HepG2 (cell line): Measurements from ENCODE around the gene DNMT1. TPM values are rescaled to one million over a fixed set of nuclear protein-coding genes. Genes with fewer than 3 reads are reported as not detected.

ENCODE experiments used
- ATAC-seq: fragments of 200-7000 bp; cut with Tn5 transposase; 3 replicates; pipeline ENCODE4 v1.9.1; 2020; ENCODE audit warnings: mild to moderate bottlenecking, moderate library complexity
- BruUV-seq: library from RNA; stranded (reverse); fragments of 400-500 nt; replicated peaks from 2 replicates; lab custom pipeline; 2021; lab: Mats Ljungman, UMichigan
- CTCF ChIA-PET: fragments of 300-600 bp; formaldehyde crosslinking; extraction: SDS; loops from one replicate; lab custom pipeline; 2021; ENCODE audit warnings: low total read pairs, inconsistent platforms, low intra/inter-chr PET ratio; lab: Yijun Ruan, JAX
- POLR2A ChIA-PET: fragments of 350-600 bp; sonication (Branson Sonifier 250); formaldehyde crosslinking; loops from one replicate; lab custom pipeline; 2020; ENCODE audit warnings: antibody characterized with exemption, inconsistent platforms; lab: Yijun Ruan, JAX
- DNase-seq: peaks from one replicate; pipeline ENCODE4 v3.0.0-alpha.2; 2015; ENCODE audit warnings: low spot score
- FAIRE-seq: peaks from 3 replicates; lab custom pipeline; 2011; peaks lifted over from hg19 to GRCh38; lab: Jason Lieb, UNC
- H2AFZ ChIP-seq: one replicate; pipeline ENCODE4 v1.6.1; 2011; ENCODE audit warnings: low read length, inconsistent platforms
- H3K27ac ChIP-seq: fragments of 300-600 bp; 3 replicates; pipeline ENCODE4 v1.8.0; 2011; ENCODE audit warnings: mixed run types, mild to moderate bottlenecking, mixed read lengths, low read length, inconsistent platforms; ENCODE audit not compliant: insufficient read depth; ENCODE audit errors: extremely low read length
- H3K27me3 ChIP-seq, 2 experiments: fragments of 200-600 bp in 1 of 2; 2 replicates in 1 of 2; 3 replicates in 1 of 2; pipeline versions ENCODE4 v1.6.0 to v1.8.0; 2011; ENCODE audit warnings: low read length in 2 of 2, mild to moderate bottlenecking in 2 of 2, moderate library complexity in 2 of 2, inconsistent platforms in 1 of 2; ENCODE audit not compliant: insufficient read depth in 2 of 2, control insufficient read depth in 1 of 2
- H3K36me3 ChIP-seq, 2 experiments: fragments of 200-600 bp in 1 of 2; replicated peaks in 1 of 2; 2 replicates in 1 of 2; 3 replicates in 1 of 2; pipeline versions ENCODE4 v1.5.1 to v1.8.0; 2011; ENCODE audit warnings: low read length in 2 of 2, inconsistent platforms in 1 of 2; ENCODE audit not compliant: insufficient read depth in 2 of 2, control insufficient read depth in 1 of 2
- H3K4me1 ChIP-seq: 2 replicates; pipeline ENCODE4 v1.5.1; 2012; ENCODE audit warnings: low read length, inconsistent platforms; ENCODE audit not compliant: insufficient read depth
- H3K4me2 ChIP-seq: 2 replicates; pipeline ENCODE4 v1.6.0; 2011; ENCODE audit warnings: low read depth, low read length, inconsistent platforms
- H3K4me3 ChIP-seq, 3 experiments: fragments of 200-600 bp in 1 of 3; sonication (generic), shearing (Covaris generic) in 1 of 3; replicated peaks in 1 of 3; 2 replicates each; pipeline ENCODE4 v1.5.1; 2011 to 2016; ENCODE audit warnings: low read length in 3 of 3, inconsistent platforms in 2 of 3, low read depth in 2 of 3, mild to moderate bottlenecking in 2 of 3, control low read depth in 1 of 3, mixed read lengths in 1 of 3; ENCODE audit not compliant: insufficient read depth in 1 of 3
- H3K79me2 ChIP-seq: one replicate; pipeline ENCODE4 v1.6.1; 2011; ENCODE audit warnings: low read length, inconsistent platforms; ENCODE audit not compliant: insufficient read depth
- H3K9ac ChIP-seq: 2 replicates; pipeline ENCODE4 v1.6.0; 2011; ENCODE audit warnings: mild to moderate bottlenecking, low read depth, low read length, inconsistent platforms; ENCODE audit not compliant: insufficient read depth
- H3K9me3 ChIP-seq: 2 replicates; pipeline ENCODE4 v1.5.1; 2012; ENCODE audit warnings: mild to moderate bottlenecking, low read length
- H4K20me1 ChIP-seq: 2 replicates; pipeline ENCODE4 v1.6.0; 2011; ENCODE audit warnings: inconsistent platforms, mild to moderate bottlenecking, low read length, moderate library complexity; ENCODE audit not compliant: insufficient read depth
- ARID2 ChIP-seq: sonication (generic); formaldehyde crosslinking; IDR thresholded peaks from 2 replicates; pipeline ENCODE4 v1.8.1; 2022; ENCODE audit warnings: mild to moderate bottlenecking, missing genetic modification reagents, borderline replicate concordance
- HNF4A ChIP-seq: sonication (generic); formaldehyde crosslinking; IDR thresholded peaks from 2 replicates; pipeline ENCODE4 v1.4.0; 2020; ENCODE audit warnings: missing genetic modification reagents
- HNF4G ChIP-seq, 2 experiments: sonication (generic) in 1 of 2; formaldehyde crosslinking in 1 of 2; IDR thresholded peaks; 2 replicates each; pipeline versions ENCODE4 v1.4.0 to v1.6.1; 2011 to 2020; ENCODE audit warnings: borderline replicate concordance in 2 of 2, low read depth in 2 of 2, mild to moderate bottlenecking in 2 of 2, low read length in 1 of 2, missing genetic modification reagents in 1 of 2, moderate library complexity in 1 of 2
- KLF12 ChIP-seq: sonication (generic); formaldehyde crosslinking; IDR thresholded peaks from 2 replicates; pipeline ENCODE4 v1.4.0; 2020; ENCODE audit warnings: missing genetic modification reagents, borderline replicate concordance
- MLXIP ChIP-seq: sonication (generic); formaldehyde crosslinking; IDR thresholded peaks from 2 replicates; pipeline ENCODE4 v1.9.0; 2021; ENCODE audit warnings: missing genetic modification reagents, borderline replicate concordance
- NBN ChIP-seq: fragments of 450-650 bp; conservative IDR thresholded peaks from 2 replicates; pipeline ENCODE4 v1.6.1; 2017
- NR2F2 ChIP-seq: IDR thresholded peaks from 2 replicates; pipeline ENCODE4 v1.6.1; 2012; ENCODE audit warnings: low read depth, inconsistent platforms, borderline replicate concordance
- PAXIP1 ChIP-seq: sonication (generic); formaldehyde crosslinking; conservative IDR thresholded peaks from 2 replicates; pipeline ENCODE4 v1.4.0; 2020; ENCODE audit warnings: mild to moderate bottlenecking, missing genetic modification reagents, moderate library complexity
- PLRG1 ChIP-seq: fragments of 450-650 bp; conservative IDR thresholded peaks from 2 replicates; pipeline ENCODE4 v1.6.1; 2016
- TBX2 ChIP-seq: sonication (generic); formaldehyde crosslinking; IDR thresholded peaks from 2 replicates; pipeline ENCODE4 v1.5.0; 2020; ENCODE audit warnings: missing genetic modification reagents, mild to moderate bottlenecking, borderline replicate concordance
- ZFAT ChIP-seq: sonication (generic); formaldehyde crosslinking; conservative IDR thresholded peaks from 2 replicates; pipeline ENCODE4 v1.8.1; 2023; ENCODE audit warnings: missing genetic modification reagents, inconsistent platforms
- ZNF143 ChIP-seq: sonication (generic); formaldehyde crosslinking; IDR thresholded peaks from 2 replicates; pipeline ENCODE4 v1.4.0; 2020; ENCODE audit warnings: missing genetic modification reagents
- ZNF232 ChIP-seq: sonication (generic); formaldehyde crosslinking; IDR thresholded peaks from 2 replicates; pipeline ENCODE4 v1.4.0; 2020; ENCODE audit warnings: missing genetic modification reagents, borderline replicate concordance
- ZNF672 ChIP-seq: sonication (generic); formaldehyde crosslinking; IDR thresholded peaks from 2 replicates; pipeline ENCODE4 v1.8.1; 2022; ENCODE audit warnings: missing genetic modification reagents
- WGBS: methylation state at CpG from one replicate; pipeline ENCODE4 v1.1.6; 2017; ENCODE audit warnings: low lambda C conversion rate; 5-methylcytosine and 5-hydroxymethylcytosine counted together
- in situ Hi-C: cut with HindIII; loops from 2 replicates; pipeline ENCODE4 v1.10.0; 2017; ENCODE audit warnings: low pct_unique_long_range_greater_than_20kb; ENCODE audit not compliant: extremely low pct_ligation_motif_present
- intact Hi-C: fragments of 100-400 bp; cut with micrococcal nuclease; formaldehyde crosslinking; loops from one replicate; pipeline ENCODE4 v1.10.0; 2022; ENCODE audit not compliant: unreplicated experiment
- polyA plus RNA-seq, 8 experiments: library from polyadenylated mRNA; depleted of rRNA in 3 of 8; stranded (reverse) in 7 of 8; unstranded in 1 of 8; fragments of >200 nt; fragmentation: Illumina TruSeq in 4 of 8; extraction: Trizol in 4 of 8; gene quantifications; 2 replicates each; pipeline versions ENCODE4 v1.2.1 to v1.2.3, GENCODE V29; 2011 to 2016; ENCODE audit warnings: low read depth in 4 of 8, missing spikeins in 1 of 8, mixed read lengths in 1 of 8; ENCODE audit not compliant: insufficient read depth in 1 of 8
- total RNA-seq, 5 experiments: library from RNA; depleted of rRNA; stranded (reverse); fragments of >200 nt; fragmentation: Illumina TruSeq; extraction: Trizol; gene quantifications; 2 replicates each; pipeline ENCODE4 v1.2.3, GENCODE V29; 2016; ENCODE audit warnings: low read depth in 1 of 5
- TF ChIP-seq, protein P1 (sequence below): sonication (generic); formaldehyde crosslinking; IDR thresholded peaks from 2 replicates; pipeline ENCODE4 v1.5.1; 2020; ENCODE audit warnings: mild to moderate bottlenecking, missing genetic modification reagents, borderline replicate concordance

Gene DNMT1
- total and polyA plus RNA-seq, 2 of the 13 experiments (the other 11 are each of a cell fraction or from before 2014, with no cell fraction given): 31.2 to 91.1 TPM

- TF ChIP-seq HNF4G (IDR thresholded peaks at IDR 0.05; ENCODE audit: borderline replicate concordance, low read depth, low read length): 0 out of 2 replicates have a peak, but pooled peaks have one; percentile 0
- 0 out of 2 replicates have a peak, but pooled peaks have one; percentile 32 for TF ChIP-seq HNF4G (CRISPR knock-in tag; IDR thresholded peaks at IDR 0.05; ENCODE audit: borderline replicate concordance, low read depth)
- TF ChIP-seq MLXIP (CRISPR knock-in tag): no peak
- 0 out of 2 replicates have a peak, but pooled peaks have one; percentile 45 for TF ChIP-seq KLF12
- peak; percentile 63 for TF ChIP-seq TBX2
Measured at GRCh38 chr19:10194500-10195198, at the start of gene DNMT1 (continued).

DNA sequence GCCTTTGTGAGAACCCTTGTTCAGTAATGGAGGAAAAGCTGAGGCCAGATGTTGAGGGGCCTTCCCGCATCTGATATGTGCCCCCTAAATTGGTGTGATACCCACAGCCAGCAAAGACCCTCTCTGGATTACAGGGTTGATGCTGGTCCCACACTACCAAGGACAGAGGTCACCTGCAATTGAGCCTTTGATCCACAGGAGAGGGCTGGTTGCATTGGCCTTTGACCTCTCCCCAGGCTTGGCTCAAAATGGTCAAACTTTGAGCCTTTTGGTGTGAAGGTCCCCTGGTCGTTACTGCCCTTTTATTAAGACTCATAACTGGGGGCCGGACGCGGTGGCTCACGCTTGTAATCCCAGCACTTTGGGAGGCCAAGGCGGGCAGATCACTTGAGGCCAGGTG is 48.9 kb upstream of the DNMT1 start:
- in situ Hi-C loops: no loop called here
- BruUV-seq: no TSS peak
- Histone ChIP-seq H3K27ac (no peak overlapping the region), H2AFZ (no peak overlapping the region), H3K4me3 (no peak overlapping the region), H3K27me3 (no peaks in the 10 kb centered on the region), H3K4me1 (peaks cover 68% of the 10 kb centered on the region), H3K36me3 (no peaks in the 10 kb centered on the region), H3K4me2 (peak overlapping the region; percentile 28; the same call in 1 of the 2 replicates), H3K9ac (no peak overlapping the region), H3K9me3 (no peaks in the 10 kb centered on the region), H4K20me1 (no peaks in the 10 kb centered on the region), H3K79me2 (no peaks in the 10 kb centered on the region)
- FAIRE-seq: no peak
- no peak for DNase-seq
- no peak for ATAC-seq
- WGBS: 49% methylated on average over 6 of the region's 7 CpGs
- ChIA-PET CTCF (no interaction called here), POLR2A (no interaction called here)
- intact Hi-C loops: no loop called here
- TF ChIP-seq, protein P1, sequence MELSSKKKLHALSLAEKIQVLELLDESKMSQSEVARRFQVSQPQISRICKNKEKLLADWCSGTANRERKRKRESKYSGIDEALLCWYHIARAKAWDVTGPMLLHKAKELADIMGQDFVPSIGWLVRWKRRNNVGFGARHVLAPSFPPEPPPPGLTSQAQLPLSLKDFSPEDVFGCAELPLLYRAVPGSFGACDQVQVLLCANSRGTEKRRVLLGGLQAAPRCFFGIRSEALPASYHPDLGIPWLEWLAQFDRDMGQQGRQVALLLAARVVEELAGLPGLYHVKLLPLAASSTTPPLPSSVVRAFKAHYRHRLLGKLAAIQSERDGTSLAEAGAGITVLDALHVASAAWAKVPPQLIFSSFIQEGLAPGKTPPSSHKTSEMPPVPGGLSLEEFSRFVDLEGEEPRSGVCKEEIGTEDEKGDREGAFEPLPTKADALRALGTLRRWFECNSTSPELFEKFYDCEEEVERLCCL (CRISPR knock-in tag): no peak
- TF ChIP-seq ZFAT (CRISPR knock-in tag) (no peak), PLRG1 (no peak), ZNF143 (CRISPR knock-in tag) (no peak), PAXIP1 (CRISPR knock-in tag) (peak; percentile 32; the same call in 1 of the 2 replicates), HNF4A (CRISPR knock-in tag) (peak; percentile 80), NR2F2 (peak; percentile 47; the same call in 1 of the 2 replicates), ZNF672 (peak; percentile 84), ZNF232 (no peak), NBN (no peak), ARID2 (CRISPR knock-in tag) (no peak)
